OCI-LY3 (cell line): ENCODE measurements around the gene ZMAT5.

Experiments used
- H2AFZ ChIP-seq: fragments of 200-600, 300-600 bp; shearing (Covaris generic); 2 replicates; pipeline ENCODE4 v1.6.0; 2014; ENCODE audit warnings: antibody characterized with exemption, low read depth, low read length
- H3K27ac ChIP-seq: fragments of 200-600, 300-600 bp; sonication (generic); 2 replicates; pipeline ENCODE4 v1.5.1; 2014; ENCODE audit warnings: mild to moderate bottlenecking, low read length, moderate library complexity, mixed read lengths
- H3K27me3 ChIP-seq: fragments of 200-600, 300-600 bp; sonication (generic); 2 replicates; pipeline ENCODE4 v1.6.1; 2014; ENCODE audit warnings: low read depth, low read length, mixed read lengths
- H3K36me3 ChIP-seq: fragments of 200-600, 300-600 bp; sonication (generic); replicated peaks from 2 replicates; pipeline ENCODE3; 2014; ENCODE audit warnings: low read depth, low read length, mixed read lengths
- H3K4me1 ChIP-seq: fragments of 300-600, 200-600 bp; sonication (generic); 2 replicates; pipeline ENCODE4 v1.6.1; 2014; ENCODE audit warnings: low read length, mixed read lengths
- H3K4me2 ChIP-seq: fragments of 200-600, 300-600 bp; sonication (generic); 2 replicates; pipeline ENCODE4 v1.6.1; 2014; ENCODE audit warnings: low read length, mixed read lengths
- H3K4me3 ChIP-seq: fragments of 300-600, 200-600 bp; sonication (generic); 2 replicates; pipeline ENCODE4 v1.5.1; 2014; ENCODE audit warnings: antibody characterized with exemption, mild to moderate bottlenecking, low read length, moderate library complexity
- H3K79me2 ChIP-seq: fragments of 300-600, 200-600 bp; shearing (Covaris generic); 2 replicates; pipeline ENCODE4 v1.6.1; 2014; ENCODE audit warnings: mild to moderate bottlenecking, low read length, mixed read lengths
- H3K9ac ChIP-seq: fragments of 300-600, 200-600 bp; shearing (Covaris generic); 2 replicates; pipeline ENCODE4 v1.6.0; 2014; ENCODE audit warnings: mild to moderate bottlenecking, low read length, moderate library complexity
- H3K9me3 ChIP-seq: fragments of 200-600, 300-600 bp; shearing (Covaris generic); 2 replicates; pipeline ENCODE4 v1.6.1; 2014; ENCODE audit warnings: low read length, mixed read lengths; ENCODE audit not compliant: insufficient read depth
- H4K20me1 ChIP-seq: fragments of 200-600, 300-600 bp; sonication (generic); 2 replicates; pipeline ENCODE4 v1.6.1; 2016; ENCODE audit warnings: low read length, mixed read lengths; ENCODE audit not compliant: insufficient read depth
- EZH2phosphoT487 ChIP-seq: fragments of 200-600 bp; shearing (Covaris generic); IDR thresholded peaks from 2 replicates; pipeline ENCODE4 v1.6.1; 2018; ENCODE audit warnings: antibody characterized with exemption, mixed run types, low read depth
- TF ChIP-seq, protein P1 (sequence below): fragments of 200-600, 300-600 bp; sonication (generic); IDR thresholded peaks from 2 replicates; pipeline ENCODE4 v1.5.1; 2014; ENCODE audit warnings: antibody characterized with exemption, low read length, low read depth

Gene ZMAT5

DNA sequence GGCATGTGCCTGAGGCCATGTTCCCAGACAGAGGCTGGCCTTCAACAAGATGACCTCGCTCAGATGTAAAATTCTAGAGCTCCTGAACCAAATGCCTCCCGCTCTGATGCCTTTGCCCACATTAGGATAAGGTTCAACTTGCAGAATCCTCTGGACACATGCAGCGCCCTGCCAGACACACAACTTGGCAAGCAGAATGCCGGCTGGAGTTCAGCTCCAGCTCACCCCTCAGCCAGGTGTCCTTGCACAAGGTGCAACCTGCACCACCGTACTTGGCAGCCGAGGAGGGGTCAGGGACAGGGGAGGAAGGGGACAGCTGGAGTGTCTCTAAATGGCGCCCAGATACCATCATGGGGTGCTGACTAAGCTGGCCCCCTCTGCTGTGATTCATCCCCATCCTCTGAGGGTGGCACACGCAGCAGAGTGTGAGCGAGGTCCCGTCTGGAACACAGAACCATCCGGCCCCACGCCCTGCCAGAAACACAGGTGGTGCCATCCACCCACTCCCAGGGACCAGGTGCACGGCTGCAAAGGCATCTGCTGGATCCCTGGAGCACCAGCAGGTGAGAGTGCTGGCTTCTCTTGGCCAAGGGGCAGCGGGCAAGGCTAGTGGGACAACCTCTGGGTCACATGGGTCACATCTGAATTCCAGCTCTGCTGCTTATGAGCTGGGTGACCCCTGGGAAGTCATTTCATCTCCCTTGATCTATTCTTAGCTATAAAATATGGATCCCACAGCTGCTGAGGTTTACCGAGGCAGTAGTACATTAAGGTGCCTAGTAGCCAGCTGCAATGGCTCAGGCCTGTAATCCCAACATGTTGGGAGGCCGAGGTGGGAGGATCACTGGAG lies 12.8 kb downstream of the ZMAT5 start:
- no peaks in the 10 kb centered on the region for H4K20me1 ChIP-seq
- TF ChIP-seq, protein P1, sequence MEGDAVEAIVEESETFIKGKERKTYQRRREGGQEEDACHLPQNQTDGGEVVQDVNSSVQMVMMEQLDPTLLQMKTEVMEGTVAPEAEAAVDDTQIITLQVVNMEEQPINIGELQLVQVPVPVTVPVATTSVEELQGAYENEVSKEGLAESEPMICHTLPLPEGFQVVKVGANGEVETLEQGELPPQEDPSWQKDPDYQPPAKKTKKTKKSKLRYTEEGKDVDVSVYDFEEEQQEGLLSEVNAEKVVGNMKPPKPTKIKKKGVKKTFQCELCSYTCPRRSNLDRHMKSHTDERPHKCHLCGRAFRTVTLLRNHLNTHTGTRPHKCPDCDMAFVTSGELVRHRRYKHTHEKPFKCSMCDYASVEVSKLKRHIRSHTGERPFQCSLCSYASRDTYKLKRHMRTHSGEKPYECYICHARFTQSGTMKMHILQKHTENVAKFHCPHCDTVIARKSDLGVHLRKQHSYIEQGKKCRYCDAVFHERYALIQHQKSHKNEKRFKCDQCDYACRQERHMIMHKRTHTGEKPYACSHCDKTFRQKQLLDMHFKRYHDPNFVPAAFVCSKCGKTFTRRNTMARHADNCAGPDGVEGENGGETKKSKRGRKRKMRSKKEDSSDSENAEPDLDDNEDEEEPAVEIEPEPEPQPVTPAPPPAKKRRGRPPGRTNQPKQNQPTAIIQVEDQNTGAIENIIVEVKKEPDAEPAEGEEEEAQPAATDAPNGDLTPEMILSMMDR: no peak
- no peak for TF ChIP-seq EZH2phosphoT487
- H3K9ac ChIP-seq: no peak overlapping the region
- no peaks in the 10 kb centered on the region for H3K79me2 ChIP-seq
- H2AFZ ChIP-seq: no peak overlapping the region
- no peak overlapping the region for H3K27ac ChIP-seq
- no peak overlapping the region for H3K4me3 ChIP-seq
- no peaks in the 10 kb centered on the region for H3K9me3 ChIP-seq
- H3K4me1 ChIP-seq: peaks cover 6% of the 10 kb centered on the region
- peaks cover 8% of the 10 kb centered on the region for H3K36me3 ChIP-seq
- no peak overlapping the region for H3K4me2 ChIP-seq
- H3K27me3 ChIP-seq: no peaks in the 10 kb centered on the region

DNA sequence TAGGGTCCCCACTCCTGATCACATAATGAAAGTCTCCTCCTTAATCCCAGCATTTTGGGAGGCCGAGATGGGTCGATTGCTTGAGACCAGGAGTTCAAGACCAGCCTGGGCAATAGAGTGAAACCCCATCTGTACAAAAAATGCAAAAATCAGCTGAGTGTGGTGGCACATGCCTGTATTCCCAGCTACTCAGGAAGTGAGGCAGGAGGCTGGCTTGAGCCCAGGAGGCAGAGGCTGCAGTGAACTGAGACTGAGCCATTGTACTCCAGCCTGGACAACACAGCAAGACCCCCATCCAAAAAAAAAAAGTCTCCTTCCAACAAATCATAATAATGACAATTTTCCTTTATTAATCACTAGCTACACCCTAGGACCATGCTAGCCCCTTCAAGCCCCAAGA lies 15.1 kb downstream of the ZMAT5 start:
- H3K79me2 ChIP-seq: no peaks in the 10 kb centered on the region
- TF ChIP-seq, protein P1: no peak
- no peak for TF ChIP-seq EZH2phosphoT487
- H3K27ac ChIP-seq: no peak overlapping the region
- peaks cover 8% of the 10 kb centered on the region for H3K36me3 ChIP-seq
- no peak overlapping the region for H3K9ac ChIP-seq
- H3K4me1 ChIP-seq: peaks cover 21% of the 10 kb centered on the region
- no peak overlapping the region for H2AFZ ChIP-seq
- H3K9me3 ChIP-seq: no peaks in the 10 kb centered on the region
- H4K20me1 ChIP-seq: peaks cover 11% of the 10 kb centered on the region; the same call in 1 of the 2 replicates
- H3K27me3 ChIP-seq: no peaks in the 10 kb centered on the region
- H3K4me2 ChIP-seq: no peak overlapping the region
- H3K4me3 ChIP-seq: no peak overlapping the region

DNA sequence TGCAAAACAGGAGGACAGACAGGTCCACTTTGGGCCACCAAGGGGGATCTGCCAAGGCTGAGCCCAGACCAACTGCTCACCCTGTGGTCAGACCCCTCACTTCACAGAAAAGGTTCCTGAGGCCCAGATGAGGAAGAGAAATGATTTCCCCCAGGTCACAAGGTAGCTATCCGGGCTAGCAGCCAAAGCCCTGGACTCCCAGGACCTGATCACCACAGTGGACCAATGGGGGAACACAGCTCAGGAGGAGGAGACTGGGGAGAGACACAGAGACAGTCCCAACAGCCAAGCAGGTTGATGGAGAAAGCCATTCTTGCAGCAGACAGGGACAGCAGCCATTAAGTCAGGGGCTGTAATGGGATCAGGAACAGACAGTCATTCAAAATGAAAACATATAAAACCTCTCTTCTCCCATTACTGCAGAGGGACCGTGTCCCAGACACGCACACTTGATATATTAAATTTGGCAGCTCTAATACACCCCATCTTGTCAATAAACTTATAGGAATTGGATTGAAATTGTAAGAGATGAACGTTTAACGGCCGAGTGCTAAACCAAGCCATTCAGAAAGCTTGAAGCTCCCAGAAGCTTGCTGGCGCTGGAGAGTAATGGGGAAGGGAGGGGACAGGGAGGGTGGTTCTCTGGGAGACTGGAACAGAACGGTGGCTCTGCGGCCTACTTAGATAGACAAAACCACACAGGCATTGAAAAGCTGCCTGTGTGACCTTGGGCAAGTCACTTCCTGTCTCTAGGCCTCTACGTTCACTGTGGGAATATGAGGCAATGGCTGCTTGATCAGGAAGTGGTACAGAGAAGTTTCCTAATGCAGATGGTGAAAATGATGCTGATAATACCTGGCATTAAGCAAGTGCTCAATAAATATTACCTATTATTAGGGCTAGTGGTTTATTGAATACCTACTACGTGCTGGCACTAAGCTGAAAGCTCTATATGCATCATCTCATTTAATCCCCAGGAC lies 16.0 kb downstream of the ZMAT5 start:
- peaks cover 11% of the 10 kb centered on the region; the same call in 1 of the 2 replicates for H4K20me1 ChIP-seq
- H3K9me3 ChIP-seq: no peaks in the 10 kb centered on the region
- H3K36me3 ChIP-seq: peaks cover 8% of the 10 kb centered on the region
- no peaks in the 10 kb centered on the region for H3K27me3 ChIP-seq
- no peak overlapping the region for H3K4me2 ChIP-seq
- H3K27ac ChIP-seq: no peak overlapping the region
- no peak overlapping the region for H3K4me3 ChIP-seq
- H3K9ac ChIP-seq: no peak overlapping the region
- TF ChIP-seq, protein P1: no peak
- H2AFZ ChIP-seq: no peak overlapping the region
- no peaks in the 10 kb centered on the region for H3K79me2 ChIP-seq
- H3K4me1 ChIP-seq: peaks cover 21% of the 10 kb centered on the region

DNA sequence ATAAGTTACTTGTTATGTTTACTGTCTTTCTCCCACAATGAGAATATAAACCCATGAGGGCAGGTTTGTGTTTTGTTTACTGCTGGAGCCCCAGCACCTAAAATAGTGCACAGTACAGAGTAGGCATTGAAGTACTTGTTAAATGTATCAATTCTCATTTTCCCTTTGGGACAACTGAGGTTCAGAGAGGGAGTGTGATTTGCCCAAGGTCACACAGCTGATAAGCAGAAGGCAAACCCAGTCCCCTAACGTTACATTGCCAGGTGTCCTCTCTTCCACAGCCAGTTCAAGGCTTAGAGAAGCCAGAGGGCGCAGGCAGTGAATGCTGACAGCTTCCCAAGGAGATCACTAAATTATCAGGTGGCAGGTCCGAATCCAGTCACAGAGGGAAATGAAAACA lies 16.8 kb downstream of the ZMAT5 start:
- H2AFZ ChIP-seq: no peak overlapping the region
- H3K27ac ChIP-seq: no peak overlapping the region
- no peak overlapping the region for H3K9ac ChIP-seq
- H3K9me3 ChIP-seq: no peaks in the 10 kb centered on the region
- H3K4me2 ChIP-seq: no peak overlapping the region
- peaks cover 11% of the 10 kb centered on the region; the same call in 1 of the 2 replicates for H4K20me1 ChIP-seq
- no peaks in the 10 kb centered on the region for H3K27me3 ChIP-seq
- H3K4me1 ChIP-seq: peaks cover 21% of the 10 kb centered on the region
- peaks cover 8% of the 10 kb centered on the region for H3K36me3 ChIP-seq
- H3K79me2 ChIP-seq: no peaks in the 10 kb centered on the region
- no peak overlapping the region for H3K4me3 ChIP-seq
- no peak for TF ChIP-seq EZH2phosphoT487
- TF ChIP-seq, protein P1: no peak
